Hypothalamus (tissue), 51 donors: ENCODE results near the gene SHFL.
A peak's percentile ranks its signal among the peaks of the same experiment; 100 is the strongest.

Source experiments
- DNase-seq, 51 donors: peaks; one replicate each; lab custom pipeline; 2025; lab: John Stamatoyannopoulos, UW

SHFL gene

DNA sequence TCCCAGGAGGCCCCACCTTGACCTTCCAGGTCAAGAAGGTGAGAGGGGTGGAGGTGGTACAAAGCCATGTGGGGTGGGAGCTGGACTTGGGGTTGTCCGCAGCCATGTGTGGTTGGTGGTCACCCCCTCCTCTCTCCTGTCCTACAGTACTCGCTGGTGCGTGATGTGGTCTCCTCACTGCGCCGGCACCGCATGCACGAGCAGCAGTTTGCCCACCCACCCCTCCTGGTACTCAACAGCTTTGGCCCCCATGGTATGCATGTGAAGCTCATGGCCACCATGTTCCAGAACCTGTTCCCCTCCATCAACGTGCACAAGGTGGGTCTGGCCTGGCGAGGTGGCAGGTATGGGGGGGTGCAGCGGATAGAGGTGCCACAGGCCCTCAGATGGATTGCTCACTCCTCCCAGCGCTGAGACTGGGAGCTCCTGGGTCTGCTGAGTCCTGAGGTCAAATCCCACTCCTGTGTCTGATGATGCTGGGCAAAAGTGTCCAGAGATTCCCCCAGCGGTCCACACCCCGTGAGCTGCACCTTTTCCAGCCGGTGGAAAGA is 21.8 kb downstream of the SHFL start:
- no peak for DNase-seq

- no peak for DNase-seq
These were observed 23.4 kb downstream of the SHFL start for GRCh38 chr19:10109528-10109927.

- DNase-seq: no peak
These were observed 24.2 kb downstream of the SHFL start for GRCh38 chr19:10110076-10110971.

- no peak for DNase-seq
These were observed 24.8 kb downstream of the SHFL start for GRCh38 chr19:10110972-10111317.

DNA sequence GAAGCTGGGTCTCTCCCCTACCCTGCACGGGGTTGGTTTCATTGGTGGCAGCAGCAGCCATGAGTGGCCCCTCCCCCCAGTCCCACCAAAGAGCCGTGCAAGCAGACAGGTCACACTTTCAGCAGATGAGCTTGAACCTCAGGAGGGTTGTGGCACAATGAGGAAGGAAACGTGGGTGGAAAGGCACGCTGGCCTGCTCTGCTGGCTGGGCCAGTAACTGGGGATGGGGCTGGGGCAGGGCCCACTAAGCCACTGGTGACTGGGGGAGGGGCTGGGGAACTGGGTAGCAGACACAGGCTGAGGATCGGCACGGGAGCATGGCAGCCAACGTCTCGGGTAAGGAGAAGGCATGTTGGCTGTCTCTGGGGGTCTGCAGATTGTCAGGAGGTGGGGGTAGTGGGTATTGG is 25.3 kb downstream of the SHFL start, which contains the start of gene P2RY11:
Gene P2RY11, plus strand, starts transcription at position 289 of the 407 bp plus-strand sequence. Its CDS starts 29 bp downstream, at position 318.
- DNase-seq: peak in 6 of 51 donors; percentile 9 to 40 (median 23)

DNA sequence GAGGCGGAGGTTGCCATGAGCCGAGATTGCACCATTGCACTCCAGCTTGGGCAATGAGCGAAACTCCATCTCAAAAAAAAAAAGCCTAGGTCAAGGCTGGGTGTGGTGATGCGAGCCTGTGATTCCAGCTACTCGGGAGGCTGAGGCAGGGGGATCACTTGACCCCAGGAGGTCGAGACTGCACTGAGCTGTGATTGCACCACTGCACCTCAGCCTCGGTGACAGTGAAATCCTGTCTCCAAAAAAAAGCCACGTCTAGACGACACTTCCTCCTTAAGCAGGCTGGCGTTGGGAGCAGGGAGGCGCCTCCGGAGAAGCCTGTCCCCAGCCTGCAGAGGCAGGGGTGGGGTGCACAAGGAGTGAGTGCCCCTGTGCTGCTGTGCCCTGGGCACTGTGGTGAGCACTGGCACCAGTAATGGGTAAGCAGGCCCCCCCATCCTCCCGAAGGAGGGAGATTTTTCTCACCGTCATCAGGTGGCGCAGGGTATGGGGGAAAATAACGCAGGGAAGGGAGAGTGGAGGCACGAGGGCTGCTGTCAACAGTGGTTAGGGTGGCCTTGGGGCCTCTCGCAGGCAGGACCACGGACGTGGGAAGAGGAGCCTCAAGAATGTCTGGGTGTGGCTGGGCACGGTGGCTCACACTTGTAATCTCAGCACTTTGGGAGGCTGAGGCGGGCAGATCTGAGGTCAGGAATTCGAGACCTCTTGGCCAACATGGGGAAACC is 26.1 kb downstream of the SHFL start:
- DNase-seq: peak in 1 of 51 donors; percentile 15

DNA sequence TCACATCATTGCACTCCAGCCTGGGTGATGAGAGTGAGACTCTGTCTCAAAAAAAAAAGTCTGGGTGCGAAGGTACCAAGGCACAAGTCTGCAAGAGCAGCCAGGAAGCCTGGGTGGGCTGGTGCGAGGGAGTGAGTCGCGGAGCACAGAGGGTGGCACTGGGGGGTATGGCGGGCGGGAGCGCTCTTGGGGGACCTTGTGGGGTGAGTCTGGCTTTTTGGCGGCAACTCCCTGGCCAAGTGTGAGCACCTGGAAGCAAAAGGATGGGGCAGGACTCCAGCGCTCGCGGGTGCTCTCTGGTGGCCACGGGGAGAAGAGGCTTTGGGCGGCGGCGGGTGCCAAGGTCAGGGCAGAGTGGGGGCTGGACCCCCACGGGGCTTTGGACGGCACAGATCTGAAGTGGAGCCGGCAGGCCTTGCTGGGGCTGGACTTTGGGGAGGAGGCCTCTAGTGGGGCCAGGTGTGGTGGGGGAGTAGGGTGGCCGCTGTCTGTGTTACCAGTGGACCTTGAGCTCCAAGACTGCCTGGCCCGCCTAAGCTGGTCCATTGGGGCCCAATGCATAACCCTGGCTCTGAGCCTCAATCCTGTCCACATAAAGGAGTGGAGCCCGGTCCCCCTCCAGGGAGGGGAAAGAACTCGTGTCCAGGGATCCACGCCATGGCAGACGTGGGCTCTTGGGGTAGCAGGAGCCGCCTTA is 26.9 kb downstream of the SHFL start:
- DNase-seq: peak in 16 of 51 donors; percentile 1 to 37 (median 22)

DNA sequence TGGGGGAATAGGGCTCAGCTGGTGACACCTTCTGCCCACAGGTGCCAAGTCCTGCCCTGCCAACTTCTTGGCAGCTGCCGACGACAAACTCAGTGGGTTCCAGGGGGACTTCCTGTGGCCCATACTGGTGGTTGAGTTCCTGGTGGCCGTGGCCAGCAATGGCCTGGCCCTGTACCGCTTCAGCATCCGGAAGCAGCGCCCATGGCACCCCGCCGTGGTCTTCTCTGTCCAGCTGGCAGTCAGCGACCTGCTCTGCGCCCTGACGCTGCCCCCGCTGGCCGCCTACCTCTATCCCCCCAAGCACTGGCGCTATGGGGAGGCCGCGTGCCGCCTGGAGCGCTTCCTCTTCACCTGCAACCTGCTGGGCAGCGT is 27.5 kb downstream of the SHFL start:
- no peak for DNase-seq

GRCh38 chr19:10113964-10114650 is 28.0 kb downstream of the SHFL start:
- no peak for DNase-seq

DNA sequence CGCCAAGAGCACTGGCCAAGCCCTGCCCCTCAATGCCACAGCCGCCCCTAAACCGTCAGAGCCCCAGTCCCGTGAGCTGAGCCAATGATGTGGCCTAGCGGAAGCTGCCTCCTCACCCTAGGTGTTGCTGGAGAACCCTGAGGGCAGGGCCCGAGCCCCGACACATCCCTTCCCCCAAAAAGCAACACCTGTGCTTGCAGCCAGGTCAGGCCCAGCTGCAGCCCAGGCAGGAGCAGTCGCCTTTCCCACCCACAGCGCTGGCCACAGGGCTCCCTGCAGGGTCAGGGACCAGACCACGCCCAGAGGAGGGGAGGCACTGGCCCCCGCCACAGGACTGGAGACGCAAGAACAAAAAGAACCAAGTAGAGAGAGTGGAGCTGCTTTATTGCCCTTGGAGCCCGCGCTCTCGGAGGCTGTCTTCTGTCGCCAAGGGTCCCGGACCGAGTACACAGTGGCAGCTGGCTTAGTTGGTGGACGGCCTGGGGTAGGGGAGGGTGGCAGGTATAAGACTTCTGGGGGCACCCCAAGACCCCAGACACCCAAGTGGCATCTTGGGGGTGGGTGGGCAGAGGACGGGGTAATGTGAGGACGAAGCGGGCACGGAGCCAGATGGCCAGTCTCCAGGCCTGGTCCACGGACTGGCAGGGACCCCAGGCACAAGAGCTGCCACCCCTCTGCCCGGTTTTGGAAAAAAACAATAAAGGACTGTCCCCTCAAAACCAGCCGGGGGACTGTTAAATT is 28.7 kb downstream of the SHFL start:
- no peak for DNase-seq

GRCh38 chr19:10115392-10116084 is 29.4 kb downstream of the SHFL start:
- DNase-seq: no peak

GRCh38 chr19:10116085-10116865 is 30.2 kb downstream of the SHFL start:
- DNase-seq: no peak

GRCh38 chr19:10116866-10117616 is 30.9 kb downstream of the SHFL start:
- DNase-seq: no peak

GRCh38 chr19:10118960-10119359 is 32.8 kb downstream of the SHFL start:
- no peak for DNase-seq

DNA sequence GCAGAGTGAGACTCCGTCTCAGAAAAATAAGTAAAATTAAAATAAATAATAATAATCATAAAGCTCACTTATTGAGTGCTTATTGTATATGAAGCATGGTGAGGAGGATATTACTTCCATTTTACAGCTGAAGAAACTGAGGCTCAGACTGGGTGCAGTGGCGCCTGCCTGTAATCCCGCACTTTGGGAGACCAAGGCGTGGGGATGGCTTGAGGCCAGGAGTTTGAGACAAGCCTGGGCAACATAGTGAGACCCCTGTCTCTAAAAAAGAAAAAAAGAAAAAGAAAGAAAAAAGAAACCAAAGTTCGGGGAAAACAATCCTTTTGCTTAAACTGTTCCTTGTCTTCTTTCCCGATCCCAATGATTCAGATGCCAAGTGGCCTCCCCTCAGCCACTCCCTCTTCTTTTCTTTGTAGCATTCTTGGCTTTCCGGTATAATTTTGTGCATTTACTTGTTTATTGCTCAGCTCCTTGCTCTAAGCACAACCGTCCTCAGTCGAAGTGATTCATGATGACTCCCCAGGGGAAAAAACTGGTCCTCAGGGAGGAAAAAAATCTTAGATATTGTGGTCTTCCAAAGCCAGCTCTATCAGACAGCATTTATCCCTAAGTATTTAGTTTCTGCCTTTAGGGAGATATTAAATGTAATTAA is 34.5 kb downstream of the SHFL start:
- no peak for DNase-seq

GRCh38 chr19:10122045-10122444 is 35.9 kb downstream of the SHFL start:
- no peak for DNase-seq

- DNase-seq: no peak
These were observed 38.3 kb downstream of the SHFL start for GRCh38 chr19:10124429-10124828.
